ENCODE data around the gene ING3.

ING3 gene

DNA sequence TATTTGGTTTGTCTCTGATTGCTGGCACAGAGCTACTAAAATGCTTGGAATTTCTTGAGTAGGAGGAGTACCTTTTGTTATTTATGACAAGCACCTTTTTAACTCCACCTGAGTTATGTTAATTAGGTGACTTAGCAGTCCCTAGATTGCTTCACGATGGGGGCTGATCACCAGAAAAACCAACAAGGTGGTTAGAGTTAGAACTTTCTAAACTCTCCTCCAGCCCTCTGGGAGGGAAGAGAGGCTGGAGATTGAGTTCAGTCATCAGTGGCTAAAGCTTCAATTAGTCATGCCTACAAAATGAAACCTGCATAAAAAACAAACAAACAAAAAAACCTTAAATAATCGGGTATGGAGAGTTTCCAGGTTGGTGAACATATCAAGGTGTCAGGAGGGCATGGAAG, 23.6 kb upstream of the ING3 start:
- no peaks in the 10 kb centered on the region for H3K4me1 ChIP-seq
- H3K9me3 ChIP-seq (ENCODE audit: control insufficient read depth, low read length): no peaks in the 10 kb centered on the region
- H2AFZ ChIP-seq: no peak overlapping the region
- no peaks in the 10 kb centered on the region for H3K27me3 ChIP-seq (ENCODE audit: control insufficient read depth, insufficient read depth, low read length)
- TF ChIP-seq, protein P1, sequence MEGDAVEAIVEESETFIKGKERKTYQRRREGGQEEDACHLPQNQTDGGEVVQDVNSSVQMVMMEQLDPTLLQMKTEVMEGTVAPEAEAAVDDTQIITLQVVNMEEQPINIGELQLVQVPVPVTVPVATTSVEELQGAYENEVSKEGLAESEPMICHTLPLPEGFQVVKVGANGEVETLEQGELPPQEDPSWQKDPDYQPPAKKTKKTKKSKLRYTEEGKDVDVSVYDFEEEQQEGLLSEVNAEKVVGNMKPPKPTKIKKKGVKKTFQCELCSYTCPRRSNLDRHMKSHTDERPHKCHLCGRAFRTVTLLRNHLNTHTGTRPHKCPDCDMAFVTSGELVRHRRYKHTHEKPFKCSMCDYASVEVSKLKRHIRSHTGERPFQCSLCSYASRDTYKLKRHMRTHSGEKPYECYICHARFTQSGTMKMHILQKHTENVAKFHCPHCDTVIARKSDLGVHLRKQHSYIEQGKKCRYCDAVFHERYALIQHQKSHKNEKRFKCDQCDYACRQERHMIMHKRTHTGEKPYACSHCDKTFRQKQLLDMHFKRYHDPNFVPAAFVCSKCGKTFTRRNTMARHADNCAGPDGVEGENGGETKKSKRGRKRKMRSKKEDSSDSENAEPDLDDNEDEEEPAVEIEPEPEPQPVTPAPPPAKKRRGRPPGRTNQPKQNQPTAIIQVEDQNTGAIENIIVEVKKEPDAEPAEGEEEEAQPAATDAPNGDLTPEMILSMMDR (IDR thresholded peaks at IDR 0.05): no peak
- H3K36me3 ChIP-seq (ENCODE audit: control insufficient read depth, insufficient read depth, low read length): no peaks in the 10 kb centered on the region
- no peaks in the 10 kb centered on the region for H3K79me2 ChIP-seq
- no peak overlapping the region for H3K9ac ChIP-seq
- no peak overlapping the region for H3K27ac ChIP-seq
- no peak overlapping the region for H3K4me3 ChIP-seq (ENCODE audit: low read depth, low read length)
- H3K4me2 ChIP-seq (ENCODE audit: low read length): no peak overlapping the region

DNA sequence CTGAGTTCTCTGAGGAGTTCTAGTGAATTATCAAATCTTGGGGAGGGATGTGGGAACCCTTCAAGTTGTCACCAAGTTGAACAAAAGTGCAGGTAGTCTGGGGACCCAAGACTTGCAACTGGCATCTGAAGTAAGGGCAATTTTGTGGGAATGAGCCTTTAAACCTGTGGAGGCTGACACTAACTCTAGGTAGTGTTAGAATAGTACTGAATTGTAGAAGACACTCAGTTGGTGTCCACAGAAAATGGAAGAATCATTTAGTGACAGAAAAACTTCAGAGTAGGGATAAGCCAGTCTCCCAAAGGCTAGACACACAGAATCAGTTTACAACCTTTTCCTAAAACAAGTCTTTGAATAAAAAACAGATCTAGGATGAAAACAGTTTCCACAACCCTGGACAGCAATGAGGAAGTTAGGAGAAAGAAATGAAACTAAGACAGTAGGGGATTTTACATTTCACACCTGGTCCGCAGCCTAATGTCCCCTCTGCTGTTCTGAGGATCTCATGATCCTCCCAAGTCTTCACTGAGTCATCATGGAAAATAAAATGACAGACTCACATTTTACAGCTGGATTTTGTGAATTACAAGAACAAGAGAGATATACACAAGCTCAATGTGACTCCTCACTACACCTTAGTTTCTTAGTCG, 23.0 kb upstream of the ING3 start:
- Histone ChIP-seq H3K9ac (no peak overlapping the region), H3K4me1 (no peaks in the 10 kb centered on the region), H3K9me3 (ENCODE audit: control insufficient read depth, low read length) (no peaks in the 10 kb centered on the region), H3K79me2 (no peaks in the 10 kb centered on the region), H3K4me3 (ENCODE audit: low read depth, low read length) (no peak overlapping the region), H3K27ac (no peak overlapping the region), H3K27me3 (ENCODE audit: control insufficient read depth, insufficient read depth, low read length) (no peaks in the 10 kb centered on the region), H2AFZ (no peak overlapping the region), H3K4me2 (ENCODE audit: low read length) (no peak overlapping the region), H3K36me3 (ENCODE audit: control insufficient read depth, insufficient read depth, low read length) (no peaks in the 10 kb centered on the region)
- TF ChIP-seq, protein P1 (IDR thresholded peaks at IDR 0.05): no peak

DNA sequence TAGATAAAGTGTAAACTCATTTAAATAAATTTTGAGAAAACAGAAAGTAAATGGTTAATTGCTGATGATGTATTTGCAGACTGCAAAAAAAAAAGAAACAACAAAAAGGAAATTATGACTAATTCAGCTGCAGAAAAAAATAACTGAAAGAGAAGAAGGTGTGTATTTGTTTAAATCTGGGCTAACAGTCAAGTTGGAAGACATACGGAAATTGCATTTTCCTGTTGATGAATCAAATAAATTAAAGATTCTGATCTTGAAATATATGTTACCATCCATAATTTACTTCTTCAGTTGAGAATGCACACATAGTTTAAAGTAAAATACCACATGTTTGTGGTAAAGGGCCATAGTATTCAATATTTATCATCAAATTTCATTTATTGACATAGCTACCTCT, 19.3 kb upstream of the ING3 start:
- TF ChIP-seq, protein P1 (IDR thresholded peaks at IDR 0.05): no peak
- H3K27ac ChIP-seq: no peak overlapping the region
- H3K36me3 ChIP-seq (ENCODE audit: control insufficient read depth, insufficient read depth, low read length): no peaks in the 10 kb centered on the region
- no peak overlapping the region for H3K4me3 ChIP-seq (ENCODE audit: low read depth, low read length)
- H3K4me1 ChIP-seq: no peaks in the 10 kb centered on the region
- H3K4me2 ChIP-seq (ENCODE audit: low read length): no peak overlapping the region
- H3K9ac ChIP-seq: no peak overlapping the region
- H2AFZ ChIP-seq: no peak overlapping the region
- no peaks in the 10 kb centered on the region for H3K9me3 ChIP-seq (ENCODE audit: control insufficient read depth, low read length)
- H3K79me2 ChIP-seq: no peaks in the 10 kb centered on the region
- H3K27me3 ChIP-seq (ENCODE audit: control insufficient read depth, insufficient read depth, low read length): no peaks in the 10 kb centered on the region

DNA sequence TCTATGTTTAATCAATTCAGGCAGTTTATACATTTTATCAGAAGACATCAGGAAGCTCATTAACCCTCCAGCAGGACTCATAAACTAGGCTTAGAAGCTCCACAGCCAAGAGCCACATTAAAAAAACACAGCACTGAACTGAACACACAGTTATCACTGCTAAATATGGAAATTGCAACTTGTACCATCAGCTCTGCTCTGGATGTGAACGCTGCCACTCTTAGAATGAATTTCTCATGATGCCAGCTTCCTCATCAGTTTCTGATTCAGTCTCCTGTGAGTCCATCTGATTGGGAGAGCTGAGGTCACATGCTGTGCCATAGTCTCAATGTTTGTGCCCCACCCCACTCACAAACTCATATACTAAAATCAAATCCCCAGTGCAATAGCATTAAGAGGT, 17.1 kb upstream of the ING3 start:
- Histone ChIP-seq H3K4me3 (ENCODE audit: low read depth, low read length) (no peak overlapping the region), H3K9ac (no peak overlapping the region), H3K27ac (no peak overlapping the region), H3K79me2 (no peaks in the 10 kb centered on the region), H3K36me3 (ENCODE audit: control insufficient read depth, insufficient read depth, low read length) (no peaks in the 10 kb centered on the region), H3K9me3 (ENCODE audit: control insufficient read depth, low read length) (no peaks in the 10 kb centered on the region), H3K4me2 (ENCODE audit: low read length) (no peak overlapping the region), H3K4me1 (no peaks in the 10 kb centered on the region), H3K27me3 (ENCODE audit: control insufficient read depth, insufficient read depth, low read length) (no peaks in the 10 kb centered on the region), H2AFZ (no peak overlapping the region)
- TF ChIP-seq, protein P1 (IDR thresholded peaks at IDR 0.05): no peak

DNA sequence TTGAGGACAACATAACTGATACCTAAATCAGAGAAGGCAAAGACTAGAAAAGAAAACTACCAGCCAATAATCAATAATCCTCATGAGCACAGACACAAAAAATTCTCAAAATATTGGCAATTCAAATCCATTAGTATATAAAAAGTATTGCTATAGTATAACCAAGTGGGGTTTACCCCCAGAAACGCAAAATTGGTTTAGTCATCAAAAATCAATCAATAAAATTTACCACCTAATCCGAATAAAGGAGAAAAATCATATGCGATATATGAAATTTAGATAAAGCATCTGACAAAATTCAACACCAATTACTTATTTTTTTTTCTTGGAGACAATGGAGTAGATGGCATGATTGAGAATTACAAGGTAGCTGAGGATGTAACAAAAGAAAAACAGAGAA, 11.2 kb upstream of the ING3 start:
- Histone ChIP-seq H3K4me1 (no peaks in the 10 kb centered on the region), H3K27ac (no peak overlapping the region), H3K4me3 (ENCODE audit: low read depth, low read length) (no peak overlapping the region), H3K36me3 (ENCODE audit: control insufficient read depth, insufficient read depth, low read length) (no peaks in the 10 kb centered on the region), H3K9me3 (ENCODE audit: control insufficient read depth, low read length) (no peaks in the 10 kb centered on the region), H3K27me3 (ENCODE audit: control insufficient read depth, insufficient read depth, low read length) (no peaks in the 10 kb centered on the region), H2AFZ (no peak overlapping the region), H3K9ac (no peak overlapping the region), H3K4me2 (ENCODE audit: low read length) (no peak overlapping the region), H3K79me2 (no peaks in the 10 kb centered on the region)
- TF ChIP-seq, protein P1 (IDR thresholded peaks at IDR 0.05): no peak

Data from parathyroid adenoma (tissue), 2 donors.